Hepatocyte (in vitro differentiated cells): ENCODE data around the gene EGF. TPM values are rescaled to one million over a fixed set of nuclear protein-coding genes. Genes with fewer than 3 reads are reported as not detected.

ENCODE experiments used
- DNase-seq: peaks from one replicate; pipeline ENCODE4 v3.0.0-alpha.2; 2016; ENCODE audit warnings: low spot score
- H2AFZ ChIP-seq: fragments of 200-600 bp; sonication (generic); 2 replicates; pipeline ENCODE4 v1.6.0; 2016; ENCODE audit warnings: antibody characterized with exemption, mild to moderate bottlenecking
- H3K27ac ChIP-seq: fragments of 200-600 bp; sonication (generic); 2 replicates; pipeline ENCODE4 v1.5.1; 2016; ENCODE audit warnings: mild to moderate bottlenecking
- H3K27me3 ChIP-seq: fragments of 200-600 bp; sonication (generic); 2 replicates; pipeline ENCODE4 v1.6.1; 2016
- H3K36me3 ChIP-seq: fragments of 200-600 bp; sonication (generic); replicated peaks from 2 replicates; pipeline ENCODE4 v1.5.1; 2016; ENCODE audit warnings: low read depth; ENCODE audit not compliant: insufficient read depth
- H3K4me1 ChIP-seq: fragments of 200-600 bp; sonication (generic); 2 replicates; pipeline ENCODE4 v1.5.1; 2016; ENCODE audit warnings: mild to moderate bottlenecking, moderate library complexity; ENCODE audit not compliant: insufficient read depth
- H3K4me2 ChIP-seq: fragments of 200-600 bp; sonication (generic); 2 replicates; pipeline ENCODE4 v1.6.0; 2016
- H3K4me3 ChIP-seq: fragments of 200-600 bp; sonication (generic); 2 replicates; pipeline ENCODE4 v1.5.1; 2016; ENCODE audit warnings: mild to moderate bottlenecking
- H3K79me2 ChIP-seq: fragments of 200-600 bp; sonication (generic); 2 replicates; pipeline ENCODE4 v1.6.0; 2017; ENCODE audit warnings: mild to moderate bottlenecking
- H3K9me2 ChIP-seq: fragments of 200-600 bp; sonication (generic); replicated peaks from 2 replicates; pipeline ENCODE4 v1.6.0; 2017; ENCODE audit warnings: mild to moderate bottlenecking; ENCODE audit not compliant: insufficient read depth
- H3K9me3 ChIP-seq: fragments of 200-600 bp; sonication (generic); 2 replicates; pipeline ENCODE4 v1.5.1; 2016; ENCODE audit warnings: low read depth, mild to moderate bottlenecking
- H4K20me1 ChIP-seq: fragments of 200-600 bp; sonication (generic); 2 replicates; pipeline ENCODE4 v1.6.0; 2016; ENCODE audit warnings: mild to moderate bottlenecking; ENCODE audit not compliant: insufficient read depth, poor library complexity, severe bottlenecking
- CTCF ChIP-seq: fragments of 200-600 bp; sonication (generic); IDR thresholded peaks from 2 replicates; pipeline ENCODE4 v1.5.1; 2016; ENCODE audit warnings: antibody characterized with exemption, mild to moderate bottlenecking; ENCODE audit not compliant: poor library complexity
- EZH2 ChIP-seq: fragments of 200-600 bp; sonication (generic); IDR thresholded peaks from 2 replicates; pipeline ENCODE4 v1.6.1; 2016; ENCODE audit warnings: antibody characterized with exemption, mild to moderate bottlenecking, borderline replicate concordance
- EZH2phosphoT487 ChIP-seq: fragments of 200-600 bp; sonication (generic); IDR thresholded peaks from one replicate; pipeline ENCODE4 v1.6.1; 2018; ENCODE audit warnings: antibody characterized with exemption, mild to moderate bottlenecking, low read depth, moderate library complexity; ENCODE audit not compliant: unreplicated experiment, severe bottlenecking
- WGBS: methylation state at CpG from one replicate; pipeline ENCODE4 v1.1.6; 2016; ENCODE audit warnings: low lambda C conversion rate; ENCODE audit errors: missing lambda C conversion rate; 5-methylcytosine and 5-hydroxymethylcytosine counted together
- polyA plus RNA-seq: library from polyadenylated mRNA; unstranded; fragments of >200 nt; fragmentation: Nextera tagmentation; extraction: Ambion mirVana; gene quantifications from 2 replicates; pipeline ENCODE4 v1.2.1, GENCODE V29; 2016
- total RNA-seq: library from RNA; depleted of rRNA; stranded (reverse); fragments of >200 nt; gene quantifications from 2 replicates; pipeline ENCODE4 v1.2.3, GENCODE V29; 2014

The EGF gene
- total and polyA plus RNA-seq, 2 experiments from 2014 or later = 5.0 to 18.0 TPM

GRCh38 chr4:110009550-110009949, 96.9 kb downstream of the EGF start:
- no peaks in the 10 kb centered on the region for H3K9me3 ChIP-seq
- H3K9me2 ChIP-seq = no peaks in the 10 kb centered on the region
- no peak overlapping the region for H3K4me2 ChIP-seq
- no peak overlapping the region for H3K27ac ChIP-seq
- no peaks in the 10 kb centered on the region for H3K36me3 ChIP-seq
- H2AFZ ChIP-seq = no peak overlapping the region
- H3K4me3 ChIP-seq = no peak overlapping the region
- no peak for DNase-seq
- 64% methylated on average over 2 of the region's 2 CpGs for WGBS
- peaks cover 7% of the 10 kb centered on the region for H3K4me1 ChIP-seq
- H4K20me1 ChIP-seq = no peaks in the 10 kb centered on the region
- H3K79me2 ChIP-seq = no peaks in the 10 kb centered on the region
- no peaks in the 10 kb centered on the region for H3K27me3 ChIP-seq
- no peak for TF ChIP-seq EZH2phosphoT487
- TF ChIP-seq EZH2 = no peak
- no peak for TF ChIP-seq CTCF

- Histone ChIP-seq H3K27ac (no peak overlapping the region), H3K36me3 (no peaks in the 10 kb centered on the region), H3K9me2 (no peaks in the 10 kb centered on the region), H3K27me3 (no peaks in the 10 kb centered on the region), H3K79me2 (no peaks in the 10 kb centered on the region), H4K20me1 (no peaks in the 10 kb centered on the region), H2AFZ (no peak overlapping the region), H3K4me2 (no peak overlapping the region), H3K4me3 (no peak overlapping the region), H3K4me1 (peaks cover 7% of the 10 kb centered on the region), H3K9me3 (no peaks in the 10 kb centered on the region)
- no peak for DNase-seq
- WGBS = 94% methylated on average over 4 of the region's 4 CpGs
- TF ChIP-seq EZH2 (no peak), CTCF (no peak), EZH2phosphoT487 (no peak)
Measured at GRCh38 chr4:110010797-110011196, 98.1 kb downstream of the EGF start.

GRCh38 chr4:110012917-110013316, 100.2 kb downstream of the EGF start:
- TF ChIP-seq EZH2phosphoT487 (no peak), CTCF (no peak), EZH2 (no peak)
- DNase-seq = no peak
- H3K9me2 ChIP-seq = no peaks in the 10 kb centered on the region
- H2AFZ ChIP-seq = no peak overlapping the region
- H3K79me2 ChIP-seq = no peaks in the 10 kb centered on the region
- H3K9me3 ChIP-seq = no peaks in the 10 kb centered on the region
- WGBS = 74% methylated on average over 1 of the region's 1 CpG
- H3K27ac ChIP-seq = no peak overlapping the region
- H3K4me2 ChIP-seq = no peak overlapping the region
- H3K36me3 ChIP-seq = no peaks in the 10 kb centered on the region
- peaks cover 4% of the 10 kb centered on the region for H3K4me1 ChIP-seq
- no peak overlapping the region for H3K4me3 ChIP-seq
- no peaks in the 10 kb centered on the region for H4K20me1 ChIP-seq
- H3K27me3 ChIP-seq = no peaks in the 10 kb centered on the region

- H3K27ac ChIP-seq = no peak overlapping the region
- H3K4me3 ChIP-seq = no peak overlapping the region
- no peaks in the 10 kb centered on the region for H3K4me1 ChIP-seq
- no peak overlapping the region for H2AFZ ChIP-seq
- no peak for DNase-seq
- 93% methylated on average over 6 of the region's 6 CpGs for WGBS
- no peaks in the 10 kb centered on the region for H3K36me3 ChIP-seq
- H4K20me1 ChIP-seq = no peaks in the 10 kb centered on the region
- H3K79me2 ChIP-seq = no peaks in the 10 kb centered on the region
- no peaks in the 10 kb centered on the region for H3K9me3 ChIP-seq
- no peaks in the 10 kb centered on the region for H3K9me2 ChIP-seq
- no peaks in the 10 kb centered on the region for H3K27me3 ChIP-seq
- no peak overlapping the region for H3K4me2 ChIP-seq
- no peak for TF ChIP-seq EZH2phosphoT487
- TF ChIP-seq EZH2 = no peak
- no peak for TF ChIP-seq CTCF
Measured at GRCh38 chr4:110014233-110014632, 101.5 kb downstream of the EGF start.
